HG03354 (cell line): ENCODE results near the gene OGFOD1.

Experiments
- ATAC-seq: cut with Tn5 transposase; IDR thresholded peaks from one replicate; pipeline ENCODE4 v1.9.1; 2021; ENCODE audit warnings: mild to moderate bottlenecking; ENCODE audit not compliant: unreplicated experiment, poor library complexity, severe bottlenecking

OGFOD1 gene

GRCh38 chr16:56515665-56516064 is 64.3 kb downstream of the OGFOD1 start:
- ATAC-seq: no peak

- ATAC-seq: no peak
These were observed 65.9 kb downstream of the OGFOD1 start for GRCh38 chr16:56517206-56517605.

GRCh38 chr16:56518425-56518824 is 67.1 kb downstream of the OGFOD1 start:
- no peak for ATAC-seq

GRCh38 chr16:56519459-56520250 is 68.3 kb downstream of the OGFOD1 start, which contains the start of gene BBS2:
BBS2 (minus strand) TSS chr16:56520024; CDS start chr16:56519862, 162 bp downstream.
- ATAC-seq: peak; percentile 87

- ATAC-seq: peak; percentile 3
These were observed 68.9 kb downstream of the OGFOD1 start for GRCh38 chr16:56520251-56520577.

- no peak for ATAC-seq
These were observed 73.9 kb downstream of the OGFOD1 start for GRCh38 chr16:56525236-56525635.
